SK-N-SH (cell line): ENCODE data around the gene HEXD. TPM values are rescaled to one million over a fixed set of nuclear protein-coding genes. Genes with fewer than 3 reads are reported as not detected.

Experiments
- CTCF ChIA-PET: fragments of 300-600, 350-600 bp; formaldehyde crosslinking; extraction: SDS; loops from one replicate; lab custom pipeline; 2021; lab: Yijun Ruan, JAX
- POLR2A ChIA-PET: fragments of 350-600 bp; sonication (Branson Sonifier 250); formaldehyde crosslinking; extraction: SDS; loops from one replicate; lab custom pipeline; 2020; ENCODE audit warnings: antibody characterized with exemption, inconsistent platforms; lab: Yijun Ruan, JAX
- DNase-seq: peaks from one replicate; pipeline ENCODE4 v3.0.0; 2012
- H2AFZ ChIP-seq: fragments of 200-600 bp; sonication (generic); 2 replicates; pipeline ENCODE4 v1.8.1; 2016; ENCODE audit warnings: antibody characterized with exemption, mild to moderate bottlenecking, low read depth
- H3F3A ChIP-seq: fragments of 200-600 bp; sonication (generic); replicated peaks from 2 replicates; pipeline ENCODE3; 2016; ENCODE audit warnings: antibody characterized with exemption, mild to moderate bottlenecking; ENCODE audit not compliant: insufficient read depth
- H3K27ac ChIP-seq, 2 experiments: fragments of 200-500 bp in 1 of 2; fragments of 200-600 bp in 1 of 2; sonication (Bioruptor generic) in 1 of 2; sonication (generic), shearing (Covaris generic) in 1 of 2; 2 replicates each; pipeline versions ENCODE4 v1.5.1 to v1.6.1; 2014 to 2016; ENCODE audit warnings: low read depth in 2 of 2, inconsistent platforms in 1 of 2, low read length in 1 of 2, mild to moderate bottlenecking in 1 of 2, mixed read lengths in 1 of 2
- H3K27me3 ChIP-seq: fragments of 200-600 bp; sonication (generic), shearing (Covaris generic); 2 replicates; pipeline ENCODE4 v1.6.1; 2016; ENCODE audit warnings: mixed run types; ENCODE audit not compliant: insufficient read depth
- H3K36me3 ChIP-seq, 2 experiments: fragments of 200-500 bp in 1 of 2; fragments of 200-600 bp in 1 of 2; sonication (Bioruptor generic) in 1 of 2; sonication (generic) in 1 of 2; replicated peaks in 1 of 2; 2 replicates each; pipeline versions ENCODE3 to v1.5.1; 2014 to 2016; ENCODE audit warnings: low read length in 1 of 2, mild to moderate bottlenecking in 1 of 2; ENCODE audit not compliant: insufficient read depth in 2 of 2, control insufficient read depth in 1 of 2
- H3K4me1 ChIP-seq, 2 experiments: fragments of 200-500 bp in 1 of 2; fragments of 200-600 bp in 1 of 2; sonication (Bioruptor generic) in 1 of 2; sonication (generic), shearing (Covaris generic) in 1 of 2; 2 replicates each; pipeline versions ENCODE4 v1.5.1 to v1.6.1; 2014 to 2016; ENCODE audit warnings: low read depth in 1 of 2, low read length in 1 of 2, mixed run types in 1 of 2; ENCODE audit not compliant: insufficient read depth in 2 of 2, control insufficient read depth in 1 of 2
- H3K4me2 ChIP-seq: fragments of 200-600 bp; sonication (generic), shearing (Covaris generic); 2 replicates; pipeline ENCODE4 v1.6.1; 2017; ENCODE audit warnings: mixed run types
- H3K4me3 ChIP-seq, 2 experiments: fragments of 200-500 bp in 1 of 2; fragments of 200-600 bp in 1 of 2; sonication (Bioruptor generic) in 1 of 2; sonication (generic), shearing (Covaris generic) in 1 of 2; 2 replicates each; pipeline versions ENCODE4 v1.5.1 to v1.8.1; 2014 to 2016; ENCODE audit warnings: low read depth in 2 of 2, inconsistent platforms in 1 of 2, low read length in 1 of 2, mild to moderate bottlenecking in 1 of 2, mixed read lengths in 1 of 2, moderate library complexity in 1 of 2
- H3K79me2 ChIP-seq: fragments of 200-600 bp; sonication (generic); 2 replicates; pipeline ENCODE4 v1.8.1; 2017; ENCODE audit warnings: mild to moderate bottlenecking; ENCODE audit not compliant: insufficient read depth
- H3K9ac ChIP-seq: fragments of 200-600 bp; sonication (generic); 2 replicates; pipeline ENCODE4 v1.6.1; 2017; ENCODE audit warnings: mixed run types
- H3K9me2 ChIP-seq: fragments of 200-600 bp; sonication (generic); 2 replicates; pipeline ENCODE4 v1.6.1; 2017; ENCODE audit warnings: mixed run types
- H3K9me3 ChIP-seq: fragments of 200-600 bp; sonication (generic); 2 replicates; pipeline ENCODE4 v1.6.1; 2017; ENCODE audit warnings: mixed run types, mild to moderate bottlenecking, moderate library complexity
- H4K20me1 ChIP-seq: fragments of 200-600 bp; sonication (generic); 2 replicates; pipeline ENCODE4 v1.6.1; 2017; ENCODE audit warnings: mild to moderate bottlenecking, mixed run types; ENCODE audit not compliant: insufficient read depth
- EZH2phosphoT487 ChIP-seq: fragments of 200-600 bp; sonication (generic); IDR thresholded peaks from 2 replicates; pipeline ENCODE4 v1.6.1; 2017; ENCODE audit warnings: low read depth, mixed run types, mild to moderate bottlenecking, antibody characterized with exemption, moderate library complexity, borderline replicate concordance
- MXI1 ChIP-seq: IDR thresholded peaks from 2 replicates; pipeline ENCODE4 v1.6.1; 2012; ENCODE audit warnings: mild to moderate bottlenecking, low read depth, low read length, improper control_type of control experiment
- RCOR1 ChIP-seq: fragments of 150-350 bp; IDR thresholded peaks from 2 replicates; pipeline ENCODE4 v1.6.1; 2017; ENCODE audit warnings: antibody characterized with exemption, low read length
- TCF12 ChIP-seq: IDR thresholded peaks from 2 replicates; pipeline ENCODE4 v1.4.0; 2012
- USF1 ChIP-seq: IDR thresholded peaks from 2 replicates; pipeline ENCODE4 v1.4.0; 2012; ENCODE audit warnings: low read depth, borderline replicate concordance
- USF2 ChIP-seq: fragments of 150-350 bp; IDR thresholded peaks from 2 replicates; pipeline ENCODE4 v1.6.1; 2017; ENCODE audit warnings: antibody characterized with exemption, low read length, low read depth, borderline replicate concordance
- ZBTB33 ChIP-seq: IDR thresholded peaks from 2 replicates; pipeline ENCODE4 v1.4.0; 2012; ENCODE audit warnings: low read depth, borderline replicate concordance
- WGBS: methylation state at CpG from one replicate; pipeline ENCODE4 v1.1.6; 2017; ENCODE audit warnings: low lambda C conversion rate; 5-methylcytosine and 5-hydroxymethylcytosine counted together
- polyA plus RNA-seq, 3 experiments: library from polyadenylated mRNA; depleted of rRNA; stranded (reverse); fragments of >200 nt; gene quantifications; 2 replicates each; pipeline ENCODE4 v1.2.3, GENCODE V29; 2012
- TF ChIP-seq, protein P1 (sequence below): IDR thresholded peaks from 2 replicates; pipeline ENCODE4 v1.6.1; 2012; ENCODE audit warnings: mild to moderate bottlenecking, low read depth, low read length, moderate library complexity

HEXD gene
- polyA plus RNA-seq, 1 of the 3 experiments (the other 2 are of a cell fraction): 38.8 TPM

GRCh38 chr17:82390860-82391435, 27.2 kb upstream of the HEXD start:
- TF ChIP-seq, protein P1, sequence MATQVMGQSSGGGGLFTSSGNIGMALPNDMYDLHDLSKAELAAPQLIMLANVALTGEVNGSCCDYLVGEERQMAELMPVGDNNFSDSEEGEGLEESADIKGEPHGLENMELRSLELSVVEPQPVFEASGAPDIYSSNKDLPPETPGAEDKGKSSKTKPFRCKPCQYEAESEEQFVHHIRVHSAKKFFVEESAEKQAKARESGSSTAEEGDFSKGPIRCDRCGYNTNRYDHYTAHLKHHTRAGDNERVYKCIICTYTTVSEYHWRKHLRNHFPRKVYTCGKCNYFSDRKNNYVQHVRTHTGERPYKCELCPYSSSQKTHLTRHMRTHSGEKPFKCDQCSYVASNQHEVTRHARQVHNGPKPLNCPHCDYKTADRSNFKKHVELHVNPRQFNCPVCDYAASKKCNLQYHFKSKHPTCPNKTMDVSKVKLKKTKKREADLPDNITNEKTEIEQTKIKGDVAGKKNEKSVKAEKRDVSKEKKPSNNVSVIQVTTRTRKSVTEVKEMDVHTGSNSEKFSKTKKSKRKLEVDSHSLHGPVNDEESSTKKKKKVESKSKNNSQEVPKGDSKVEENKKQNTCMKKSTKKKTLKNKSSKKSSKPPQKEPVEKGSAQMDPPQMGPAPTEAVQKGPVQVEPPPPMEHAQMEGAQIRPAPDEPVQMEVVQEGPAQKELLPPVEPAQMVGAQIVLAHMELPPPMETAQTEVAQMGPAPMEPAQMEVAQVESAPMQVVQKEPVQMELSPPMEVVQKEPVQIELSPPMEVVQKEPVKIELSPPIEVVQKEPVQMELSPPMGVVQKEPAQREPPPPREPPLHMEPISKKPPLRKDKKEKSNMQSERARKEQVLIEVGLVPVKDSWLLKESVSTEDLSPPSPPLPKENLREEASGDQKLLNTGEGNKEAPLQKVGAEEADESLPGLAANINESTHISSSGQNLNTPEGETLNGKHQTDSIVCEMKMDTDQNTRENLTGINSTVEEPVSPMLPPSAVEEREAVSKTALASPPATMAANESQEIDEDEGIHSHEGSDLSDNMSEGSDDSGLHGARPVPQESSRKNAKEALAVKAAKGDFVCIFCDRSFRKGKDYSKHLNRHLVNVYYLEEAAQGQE: no peak
- TF ChIP-seq MXI1 (no peak), USF2 (no peak), EZH2phosphoT487 (no peak), ZBTB33 (no peak), RCOR1 (no peak), USF1 (no peak), TCF12 (no peak)
- H3K36me3 ChIP-seq: peaks cover 0 to 2% of the 10 kb centered on the region in 2 experiments
- no peak overlapping the region for H3K9ac ChIP-seq
- no peak overlapping the region for H3K27ac ChIP-seq
- peaks cover 2% of the 10 kb centered on the region; the same call in 1 of the 2 replicates for H4K20me1 ChIP-seq
- H3K4me3 ChIP-seq: no peak overlapping the region
- 91% methylated on average over 13 of the region's 13 CpGs for WGBS
- POLR2A ChIA-PET: no interaction called here
- no peak overlapping the region for H3K4me2 ChIP-seq
- no peaks in the 10 kb centered on the region for H3K79me2 ChIP-seq
- H3K9me2 ChIP-seq: no peaks in the 10 kb centered on the region
- H3K27me3 ChIP-seq: no peaks in the 10 kb centered on the region
- CTCF ChIA-PET: no interaction called here
- no peak overlapping the region for H2AFZ ChIP-seq
- H3K4me1 ChIP-seq: peaks cover 0 to 24% of the 10 kb centered on the region in 2 experiments; a peak in 1 of 4 replicates
- no peaks in the 10 kb centered on the region for H3K9me3 ChIP-seq
- no peak for DNase-seq
- peaks cover 4% of the 10 kb centered on the region for H3F3A ChIP-seq
